ENCODE results near the gene LPCAT3. TPM values are rescaled to one million over a fixed set of nuclear protein-coding genes. Genes with fewer than 3 reads are reported as not detected.

The LPCAT3 gene
- total and polyA plus RNA-seq, 2 donors = 20.7 to 48.1 TPM

DNA sequence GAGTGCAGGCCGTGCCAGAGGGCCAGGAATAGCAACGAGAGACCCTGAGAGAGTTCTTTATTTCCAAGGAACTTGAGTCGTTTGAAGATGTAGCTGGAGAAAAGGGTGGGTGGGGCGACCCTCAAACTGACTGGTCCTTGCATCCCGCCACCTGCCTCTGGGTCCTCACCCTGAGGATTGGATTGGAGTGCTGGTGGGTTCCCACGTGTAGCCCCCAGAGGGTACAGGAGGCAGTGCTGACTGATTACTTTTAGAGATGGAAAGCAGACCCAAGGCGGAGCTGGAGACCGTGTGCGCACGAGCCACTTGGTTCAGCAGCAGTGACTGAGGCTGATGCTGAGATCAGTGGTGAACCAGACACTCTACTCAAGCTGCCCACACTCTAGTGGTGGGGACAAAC lies 40.6 kb downstream of the LPCAT3 start:
- WGBS = 77% methylated on average over 10 of the region's 10 CpGs
- no peak overlapping the region for H3K27ac ChIP-seq (ENCODE audit: low read depth)
- H3K36me3 ChIP-seq (ENCODE audit: insufficient read depth) = peaks cover 5% of the 10 kb centered on the region
- no peak for DNase-seq (ENCODE audit: extremely low spot score)
- H3K4me1 ChIP-seq (ENCODE audit: insufficient read depth) = no peaks in the 10 kb centered on the region
- H3K4me3 ChIP-seq (ENCODE audit: low read depth, low read length) = no peak overlapping the region

DNA sequence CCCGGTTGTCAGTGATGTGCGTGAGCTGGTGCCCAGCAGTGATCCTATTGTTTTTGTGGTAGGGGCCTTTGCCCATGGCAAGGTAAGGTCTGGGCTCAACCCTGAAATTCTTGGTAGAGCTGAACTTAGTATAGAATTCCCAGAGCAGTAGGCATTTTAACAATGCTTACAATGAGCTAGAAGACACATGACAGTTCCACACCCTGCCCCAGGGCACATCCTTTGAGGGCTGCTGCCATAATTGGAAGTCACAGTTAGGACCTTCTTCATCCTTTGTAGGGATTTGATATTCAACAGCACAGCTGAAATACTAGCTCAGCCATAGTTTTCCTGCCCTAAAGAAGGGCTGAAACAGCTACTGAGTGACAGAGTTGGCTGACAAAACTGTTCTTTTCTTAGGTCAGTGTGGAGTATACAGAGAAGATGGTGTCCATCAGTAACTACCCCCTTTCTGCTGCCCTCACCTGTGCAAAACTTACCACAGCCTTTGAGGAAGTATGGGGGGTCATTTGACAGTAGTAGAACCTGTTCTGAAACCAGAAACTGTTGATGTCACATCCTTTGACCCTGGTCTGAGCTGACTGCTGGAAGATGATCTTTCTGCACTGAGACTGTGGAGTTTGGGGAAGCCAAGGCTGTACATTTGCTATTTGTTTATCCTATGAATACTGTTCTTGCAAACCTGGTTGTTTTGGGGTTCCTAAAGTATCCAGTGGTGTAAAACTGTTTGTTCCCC lies 42.8 kb downstream of the LPCAT3 start:
- WGBS = 87% methylated on average over 2 of the region's 2 CpGs
- Histone ChIP-seq H3K4me3 (ENCODE audit: low read depth, low read length) (no peak overlapping the region), H3K27ac (ENCODE audit: low read depth) (no peak overlapping the region), H3K36me3 (ENCODE audit: insufficient read depth) (no peaks in the 10 kb centered on the region), H3K4me1 (ENCODE audit: insufficient read depth) (no peaks in the 10 kb centered on the region)
- DNase-seq (ENCODE audit: extremely low spot score) = no peak

DNA sequence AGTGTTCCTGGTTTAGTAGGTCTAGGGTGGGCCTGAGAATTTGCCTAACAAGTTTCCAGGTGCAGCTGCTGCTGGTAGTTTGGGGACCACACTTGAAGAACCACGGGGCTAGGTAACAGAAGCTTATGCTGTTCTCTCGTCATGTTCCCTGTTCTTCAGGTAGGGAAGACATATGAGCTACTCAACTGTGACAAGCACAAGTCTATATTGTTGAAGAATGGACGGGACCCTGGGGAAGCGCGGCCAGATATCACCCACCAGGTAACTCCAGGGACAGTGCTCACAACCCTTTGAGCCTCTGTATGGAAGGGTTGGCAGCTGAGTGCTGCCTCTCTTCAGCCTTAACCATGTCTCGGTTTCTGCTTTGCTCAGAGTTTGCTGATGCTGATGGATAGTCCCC lies 44.1 kb downstream of the LPCAT3 start:
- Histone ChIP-seq H3K4me1 (ENCODE audit: insufficient read depth) (no peaks in the 10 kb centered on the region), H3K36me3 (ENCODE audit: insufficient read depth) (no peaks in the 10 kb centered on the region), H3K4me3 (ENCODE audit: low read depth, low read length) (no peak overlapping the region), H3K27ac (ENCODE audit: low read depth) (no peak overlapping the region)
- 94% methylated on average over 6 of the region's 6 CpGs for WGBS
- no peak for DNase-seq (ENCODE audit: extremely low spot score)

DNA sequence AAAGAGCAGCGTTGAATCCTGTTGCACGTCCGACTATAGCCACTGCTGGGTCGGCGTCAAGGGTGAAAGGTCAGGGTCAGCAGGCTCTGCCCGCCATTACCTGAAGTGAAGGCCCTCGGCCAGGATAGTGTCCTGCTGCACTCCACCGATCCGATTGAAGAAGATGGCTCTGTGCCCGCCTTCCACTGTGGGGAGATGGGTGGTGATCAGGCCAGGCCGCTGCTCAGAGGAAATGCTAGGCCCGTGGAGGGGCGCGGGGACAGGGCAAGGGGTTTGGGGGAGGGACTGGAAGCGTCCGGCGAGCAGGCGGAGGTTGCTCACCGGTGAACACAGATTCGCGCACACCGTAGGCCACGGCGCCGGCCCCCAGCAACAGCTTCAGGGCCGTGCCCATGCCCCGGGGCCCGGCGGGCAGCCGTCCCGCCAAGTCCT lies 48.2 kb downstream of the LPCAT3 start:
- H3K36me3 ChIP-seq (ENCODE audit: insufficient read depth) = peaks cover 6% of the 10 kb centered on the region
- peak overlapping the region; percentile 75 for H3K27ac ChIP-seq (ENCODE audit: low read depth)
- under 1% methylated on average over 31 of the region's 31 CpGs for WGBS
- DNase-seq (ENCODE audit: extremely low spot score) = no peak
- no peaks in the 10 kb centered on the region for H3K4me1 ChIP-seq (ENCODE audit: insufficient read depth)
- H3K4me3 ChIP-seq (ENCODE audit: low read depth, low read length) = peak overlapping the region; percentile 91

DNA sequence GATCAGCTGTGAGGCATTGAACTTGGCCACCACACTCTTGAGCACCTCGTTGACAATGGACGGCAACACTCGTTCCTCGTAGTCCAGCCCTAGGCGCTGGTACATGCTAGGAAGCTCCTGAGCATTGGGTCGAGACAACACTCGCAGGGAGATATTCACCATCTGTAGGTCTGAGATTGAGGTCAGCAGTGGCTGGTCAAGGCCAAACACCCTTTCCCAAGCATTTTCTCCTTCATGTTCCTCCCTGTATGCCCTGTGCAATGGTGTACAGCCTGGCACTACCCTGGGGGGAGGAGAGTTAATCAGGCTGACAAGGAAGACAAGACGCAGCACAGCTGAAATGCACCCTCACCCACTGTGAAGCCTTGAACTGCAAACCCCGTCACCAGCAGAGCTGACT lies 49.9 kb downstream of the LPCAT3 start:
- Histone ChIP-seq H3K27ac (ENCODE audit: low read depth) (no peak overlapping the region), H3K4me3 (ENCODE audit: low read depth, low read length) (no peak overlapping the region), H3K4me1 (ENCODE audit: insufficient read depth) (no peaks in the 10 kb centered on the region), H3K36me3 (ENCODE audit: insufficient read depth) (peaks cover 6% of the 10 kb centered on the region)
- WGBS = 87% methylated on average over 9 of the region's 9 CpGs
- no peak for DNase-seq (ENCODE audit: extremely low spot score)

DNA sequence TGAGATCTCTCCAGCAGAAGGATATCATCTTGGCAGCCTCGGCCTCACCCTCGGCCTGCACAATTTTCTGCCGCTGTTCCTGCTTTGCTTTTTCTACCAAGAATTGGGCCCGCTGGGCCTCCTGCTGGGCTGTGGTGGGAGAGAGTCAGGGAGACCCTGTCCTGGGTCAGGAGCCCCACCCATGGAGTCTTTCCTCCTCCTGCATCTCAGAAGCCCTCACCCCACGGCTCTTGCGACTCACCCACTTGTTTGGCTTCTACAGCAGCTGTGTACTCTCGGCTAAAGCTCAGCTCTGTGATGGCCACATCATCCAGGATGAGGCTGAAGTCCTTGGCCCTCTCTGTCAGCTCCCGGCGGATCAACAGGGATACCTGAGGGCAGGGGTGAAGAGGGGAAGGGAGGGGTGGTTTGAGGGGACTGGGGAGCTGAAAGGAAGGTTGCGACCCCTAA lies 50.6 kb downstream of the LPCAT3 start:
- 85% methylated on average over 10 of the region's 10 CpGs for WGBS
- H3K27ac ChIP-seq (ENCODE audit: low read depth) = no peak overlapping the region
- DNase-seq (ENCODE audit: extremely low spot score) = no peak
- no peak overlapping the region for H3K4me3 ChIP-seq (ENCODE audit: low read depth, low read length)
- H3K4me1 ChIP-seq (ENCODE audit: insufficient read depth) = no peaks in the 10 kb centered on the region
- H3K36me3 ChIP-seq (ENCODE audit: insufficient read depth) = peaks cover 6% of the 10 kb centered on the region

DNA sequence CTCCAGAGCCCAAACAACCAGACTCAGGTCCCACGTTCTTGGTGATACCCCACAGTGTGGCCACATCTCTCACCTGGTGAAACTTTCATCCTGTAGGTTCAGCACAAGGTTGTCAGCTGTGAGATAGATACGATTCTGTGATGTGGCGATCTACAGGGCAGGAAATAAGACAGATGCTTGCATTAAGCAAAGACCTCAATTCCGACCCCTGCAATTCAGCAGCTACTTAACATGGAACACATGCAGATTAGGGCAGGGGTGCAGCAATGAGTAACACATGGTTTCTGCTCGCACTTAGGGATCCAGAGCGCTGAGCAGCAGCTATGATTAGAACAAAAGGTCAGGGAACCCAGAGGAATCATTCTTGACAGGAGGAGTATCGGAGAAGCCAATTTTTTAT lies 51.9 kb downstream of the LPCAT3 start:
- no peak for DNase-seq (ENCODE audit: extremely low spot score)
- Histone ChIP-seq H3K36me3 (ENCODE audit: insufficient read depth) (peaks cover 6% of the 10 kb centered on the region), H3K4me1 (ENCODE audit: insufficient read depth) (no peaks in the 10 kb centered on the region), H3K4me3 (ENCODE audit: low read depth, low read length) (no peak overlapping the region), H3K27ac (ENCODE audit: low read depth) (no peak overlapping the region)
- 78% methylated on average over 7 of the region's 7 CpGs for WGBS

DNA sequence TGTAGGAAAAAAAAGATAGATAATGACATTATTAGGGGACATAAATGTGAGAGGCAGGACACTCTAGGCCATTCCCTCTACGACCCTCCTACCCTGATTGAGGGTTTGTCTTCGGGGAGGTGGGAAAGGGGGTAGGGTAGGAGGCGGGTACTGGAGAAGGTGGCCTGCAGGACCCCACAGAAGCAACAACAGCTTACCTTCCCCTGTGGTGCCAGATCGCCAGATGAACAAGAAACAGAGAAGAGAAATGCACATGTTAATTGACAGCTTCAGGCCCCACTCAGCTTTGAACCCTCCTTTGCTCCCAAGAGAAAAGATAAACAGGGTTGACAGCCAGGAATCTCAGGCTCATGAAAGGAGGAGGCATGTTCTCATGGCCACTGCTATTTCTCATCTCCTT lies 52.6 kb downstream of the LPCAT3 start:
- no peak for DNase-seq (ENCODE audit: extremely low spot score)
- H3K4me1 ChIP-seq (ENCODE audit: insufficient read depth) = no peaks in the 10 kb centered on the region
- H3K36me3 ChIP-seq (ENCODE audit: insufficient read depth) = peaks cover 6% of the 10 kb centered on the region
- no peak overlapping the region for H3K27ac ChIP-seq (ENCODE audit: low read depth)
- no peak overlapping the region for H3K4me3 ChIP-seq (ENCODE audit: low read depth, low read length)
- 71% methylated on average over 4 of the region's 4 CpGs for WGBS

DNA sequence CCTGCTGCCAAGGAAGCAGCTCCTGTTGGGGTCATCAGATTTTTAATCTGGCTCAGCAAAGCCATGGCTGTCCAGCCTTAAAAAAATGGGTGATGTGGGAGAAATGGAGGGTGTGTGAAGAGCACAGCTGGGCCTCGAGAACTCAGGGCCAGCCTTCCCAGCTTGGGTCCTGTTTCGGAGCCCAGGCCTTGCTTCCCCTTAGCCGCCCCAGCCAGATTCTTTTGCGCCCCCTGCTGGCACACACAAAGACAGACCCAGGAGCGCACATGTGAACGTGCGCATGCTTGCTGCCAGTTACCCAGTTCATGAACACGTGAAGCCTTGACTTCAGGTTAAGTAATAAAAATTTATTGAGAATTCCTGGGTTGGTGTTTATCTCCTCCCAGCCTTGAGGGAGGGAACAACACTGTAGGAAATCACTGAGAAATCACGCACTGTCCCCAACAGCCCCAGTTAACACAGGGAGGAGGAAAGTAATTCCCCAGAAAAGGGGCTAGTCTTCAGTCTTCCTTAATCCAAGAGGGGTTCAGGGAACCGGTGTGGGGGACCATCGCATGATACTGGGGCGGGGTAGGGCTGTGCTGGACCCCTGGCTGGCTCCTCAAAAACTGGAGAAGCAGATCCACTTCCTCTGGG lies 53.1 kb downstream of the LPCAT3 start:
- peak overlapping the region; percentile 38 for H3K27ac ChIP-seq (ENCODE audit: low read depth)
- no peaks in the 10 kb centered on the region for H3K4me1 ChIP-seq (ENCODE audit: insufficient read depth)
- WGBS = 19% methylated on average over 12 of the region's 12 CpGs
- peaks cover 6% of the 10 kb centered on the region for H3K36me3 ChIP-seq (ENCODE audit: insufficient read depth)
- H3K4me3 ChIP-seq (ENCODE audit: low read depth, low read length) = no peak overlapping the region
- no peak for DNase-seq (ENCODE audit: extremely low spot score)

DNA sequence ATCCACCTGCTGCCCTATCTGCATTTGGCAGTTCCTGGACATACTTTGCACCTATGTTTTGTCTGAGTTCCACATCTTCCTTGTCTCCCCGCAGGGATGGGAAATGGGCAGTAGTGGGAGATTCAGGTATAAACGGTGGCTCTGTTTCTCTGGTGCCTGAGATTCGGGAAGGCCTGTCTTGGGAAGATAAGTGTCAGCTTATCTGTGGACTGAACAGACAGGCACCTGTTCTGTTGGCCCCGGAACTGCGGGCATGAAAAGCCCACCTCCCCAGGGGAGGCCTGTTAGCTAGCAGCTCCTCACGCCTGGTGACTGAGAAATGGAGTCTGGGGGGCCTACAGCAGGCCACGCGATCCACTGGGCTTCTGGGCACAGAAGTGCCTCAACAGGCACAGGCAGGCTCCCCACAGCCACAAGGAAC lies 53.7 kb downstream of the LPCAT3 start:
- H3K4me1 ChIP-seq (ENCODE audit: insufficient read depth) = no peaks in the 10 kb centered on the region
- H3K4me3 ChIP-seq (ENCODE audit: low read depth, low read length) = no peak overlapping the region
- peaks cover 6% of the 10 kb centered on the region for H3K36me3 ChIP-seq (ENCODE audit: insufficient read depth)
- WGBS = 68% methylated on average over 8 of the region's 8 CpGs
- DNase-seq (ENCODE audit: extremely low spot score) = no peak
- peak overlapping the region; percentile 38 for H3K27ac ChIP-seq (ENCODE audit: low read depth)

DNA sequence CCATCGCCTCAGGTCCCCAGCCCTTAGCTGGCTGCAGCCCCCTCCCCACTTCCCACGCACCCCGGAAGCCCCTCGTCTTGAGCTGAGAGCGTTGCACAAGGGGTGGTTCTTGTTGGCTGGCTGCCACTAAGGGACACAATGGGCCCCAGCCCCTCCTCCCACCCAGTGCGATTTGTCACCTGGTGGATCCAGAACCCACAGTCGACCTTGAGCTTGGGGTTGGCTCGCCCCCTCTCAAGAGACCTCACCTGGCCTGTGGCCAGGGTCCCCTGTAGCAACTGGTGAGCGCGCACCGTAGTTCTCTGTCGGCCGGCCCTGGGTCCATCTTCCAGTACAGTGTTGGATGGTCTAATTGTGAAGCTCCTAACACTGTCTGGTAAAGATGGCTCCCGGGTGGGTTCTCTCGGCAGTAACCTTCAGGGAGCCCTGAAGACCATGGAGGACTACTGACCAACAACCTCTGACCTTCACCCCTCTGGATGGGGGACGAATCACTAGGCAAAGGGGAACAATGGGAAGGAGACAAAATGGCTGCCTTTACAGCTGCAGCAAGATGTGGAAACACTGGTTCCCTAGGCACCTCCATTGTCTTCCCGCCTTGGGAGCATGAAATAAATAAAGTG lies 54.4 kb downstream of the LPCAT3 start:
- 68% methylated on average over 17 of the region's 17 CpGs for WGBS
- Histone ChIP-seq H3K4me3 (ENCODE audit: low read depth, low read length) (peak overlapping the region; percentile 29), H3K36me3 (ENCODE audit: insufficient read depth) (peaks cover 6% of the 10 kb centered on the region), H3K27ac (ENCODE audit: low read depth) (peak overlapping the region; percentile 87), H3K4me1 (ENCODE audit: insufficient read depth) (no peaks in the 10 kb centered on the region)
- DNase-seq (ENCODE audit: extremely low spot score) = no peak

DNA sequence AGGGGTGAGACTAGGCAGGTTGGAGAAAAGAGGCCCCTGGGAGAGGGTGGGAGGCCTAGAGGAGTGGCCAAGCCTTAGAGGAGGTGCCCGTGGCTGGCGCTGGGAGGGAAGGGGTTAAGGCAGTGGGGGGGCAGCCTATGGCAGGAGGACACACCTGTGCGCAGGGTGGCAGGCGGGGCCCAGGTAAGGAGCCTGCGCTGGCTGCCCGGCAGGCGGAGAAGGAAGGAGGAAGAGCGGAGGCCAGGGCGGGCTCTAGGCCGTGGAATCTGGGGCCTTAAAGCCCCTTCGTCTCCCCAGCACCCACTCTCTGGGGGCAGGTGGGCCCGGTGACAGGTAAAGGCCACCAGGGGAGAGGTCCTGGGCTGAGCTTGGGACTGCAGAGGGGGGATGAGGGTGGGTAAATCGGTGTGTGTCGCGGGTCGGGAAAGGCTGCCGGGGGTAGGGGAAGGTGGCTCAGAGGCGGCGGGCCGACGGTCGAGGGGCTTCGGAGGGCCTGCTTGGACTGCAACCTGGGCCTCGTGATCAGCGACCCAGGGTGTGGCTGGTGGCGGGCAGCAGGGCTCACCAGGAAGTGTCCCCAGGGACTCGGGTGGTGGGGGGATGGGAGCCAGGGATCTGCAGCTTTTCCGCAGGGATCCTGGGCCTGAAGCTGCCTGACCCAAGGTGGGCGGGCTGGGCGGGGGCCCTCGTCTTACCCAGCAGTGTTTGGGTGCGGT lies 55.1 kb downstream of the LPCAT3 start:
- peak; percentile 74 for DNase-seq (ENCODE audit: extremely low spot score)
- no peaks in the 10 kb centered on the region for H3K4me1 ChIP-seq (ENCODE audit: insufficient read depth)
- WGBS = 65% methylated on average over 32 of the region's 32 CpGs

DNA sequence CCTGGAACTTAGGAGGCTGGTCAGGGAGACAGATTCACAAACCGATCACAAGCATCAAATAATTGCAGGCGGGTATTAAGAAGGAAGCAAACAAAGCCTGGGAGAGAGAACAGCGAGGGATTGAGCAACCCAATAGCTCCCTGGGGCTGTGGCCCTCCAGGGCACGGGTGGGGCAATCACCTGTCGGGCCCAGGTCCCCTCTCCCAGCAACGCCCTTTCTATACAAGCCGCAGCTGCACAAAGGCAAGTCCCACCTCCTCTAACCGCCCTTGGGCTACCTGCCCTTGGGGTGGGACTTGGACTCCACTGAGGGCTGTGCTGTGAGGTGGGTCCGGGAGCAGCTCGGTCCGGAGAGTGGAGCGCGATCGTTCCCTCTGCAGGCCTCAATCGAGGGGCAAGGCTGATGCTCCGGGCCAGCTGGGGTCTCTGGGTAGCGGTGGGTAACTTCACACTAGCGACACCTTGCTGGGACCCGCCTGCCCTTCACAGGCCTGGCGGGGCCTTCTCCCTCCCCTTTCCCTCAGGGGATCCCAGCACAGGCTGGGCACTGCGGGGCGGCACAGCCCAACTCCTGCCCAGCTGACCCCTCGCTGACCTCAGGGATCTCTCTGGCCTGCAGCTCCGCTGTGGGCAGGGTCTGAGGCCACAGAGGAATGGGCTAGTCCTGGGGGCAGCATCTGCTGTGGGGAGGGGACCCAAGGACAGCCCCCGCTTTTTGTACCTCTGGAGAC lies 55.8 kb downstream of the LPCAT3 start:
- Histone ChIP-seq H3K4me1 (ENCODE audit: insufficient read depth) (no peaks in the 10 kb centered on the region), H3K27ac (ENCODE audit: low read depth) (peak overlapping the region; percentile 74), H3K4me3 (ENCODE audit: low read depth, low read length) (no peak overlapping the region), H3K36me3 (ENCODE audit: insufficient read depth) (peaks cover under 1% of the 10 kb centered on the region)
- 55% methylated on average over 25 of the region's 25 CpGs for WGBS
- no peak for DNase-seq (ENCODE audit: extremely low spot score)

More for the DNA sequence above, 55.1 kb downstream of the LPCAT3 start:
- H3K27ac ChIP-seq (ENCODE audit: low read depth) = peak overlapping the region; percentile 87
- peaks cover 6% of the 10 kb centered on the region for H3K36me3 ChIP-seq (ENCODE audit: insufficient read depth)
- H3K4me3 ChIP-seq (ENCODE audit: low read depth, low read length) = peak overlapping the region; percentile 29

All from urinary bladder (tissue), 4 donors.